Measurements from ENCODE around the gene SH3GL2.

The SH3GL2 gene

GRCh38 chr9:17658237-17658636, 79.4 kb downstream of the SH3GL2 start:
- no peak for DNase-seq (ENCODE audit: low read depth)

DNA sequence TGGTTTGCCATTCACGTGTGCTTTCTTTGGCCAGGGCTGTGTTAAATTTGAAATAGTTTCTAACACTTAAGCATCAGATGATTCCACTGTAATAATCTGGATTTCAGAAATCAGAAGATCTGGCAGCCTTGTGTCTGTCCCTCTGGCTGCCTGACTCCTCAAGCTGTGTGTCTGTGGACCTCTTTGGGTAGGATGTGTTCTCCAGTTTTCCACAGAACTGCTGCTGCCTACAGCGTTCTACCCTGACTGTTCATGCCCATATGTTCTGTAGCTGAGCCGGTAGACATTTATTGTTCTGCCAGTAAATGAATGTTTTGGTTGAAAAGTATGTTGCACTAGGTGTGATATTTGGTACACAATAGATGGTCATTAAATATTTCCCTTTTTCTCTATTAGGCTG, 81.3 kb downstream of the SH3GL2 start:
- no peak for DNase-seq (ENCODE audit: low read depth)

- DNase-seq (ENCODE audit: low read depth), result no peak
Measured at GRCh38 chr9:17665450-17665849, 86.6 kb downstream of the SH3GL2 start.

GRCh38 chr9:17669206-17669605, 90.3 kb downstream of the SH3GL2 start:
- no peak for DNase-seq (ENCODE audit: low read depth)

DNA sequence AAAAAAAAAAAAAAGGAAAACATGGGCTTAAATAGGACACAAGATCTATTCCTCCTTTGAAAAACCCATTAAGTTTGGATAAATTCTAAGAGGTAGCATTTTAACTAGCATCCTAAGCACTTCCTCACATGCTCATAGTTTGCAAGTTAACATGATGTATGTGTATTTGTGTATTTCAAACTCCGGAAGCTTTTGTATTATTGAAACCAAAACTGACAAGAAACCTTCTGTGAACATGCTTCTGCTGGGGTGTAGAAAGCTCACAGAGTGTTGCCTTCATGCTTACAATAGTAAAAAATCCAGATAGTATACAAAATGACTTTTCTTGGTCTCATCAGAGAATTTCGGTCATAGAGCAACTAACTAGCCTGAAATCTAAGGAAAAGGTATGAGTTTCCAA, 103.8 kb downstream of the SH3GL2 start:
- DNase-seq (ENCODE audit: low read depth), result no peak

GRCh38 chr9:17688834-17689233, 110.0 kb downstream of the SH3GL2 start:
- DNase-seq (ENCODE audit: low read depth), result no peak

GRCh38 chr9:17694336-17694735, 115.5 kb downstream of the SH3GL2 start:
- no peak for DNase-seq (ENCODE audit: low read depth)

DNA sequence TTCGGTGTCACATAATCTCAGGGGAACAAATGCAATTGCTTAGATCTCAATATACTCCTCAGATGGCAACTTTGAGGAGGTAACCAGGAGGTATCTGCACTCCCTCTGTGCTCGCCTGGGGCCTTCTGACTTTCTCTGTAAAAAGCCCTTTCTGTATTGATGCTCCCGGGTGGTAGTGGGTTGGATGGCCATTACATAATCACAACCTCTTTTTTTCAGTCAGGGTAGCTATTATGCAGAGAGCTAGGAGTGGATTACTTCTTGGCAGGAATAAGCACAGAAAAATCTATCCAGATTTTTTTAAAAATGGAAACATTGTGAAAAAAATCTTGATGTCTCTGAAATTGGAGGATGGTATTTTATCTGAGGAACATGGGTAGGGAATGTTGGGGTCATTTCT, 116.6 kb downstream of the SH3GL2 start:
- DNase-seq (ENCODE audit: low read depth), result no peak

DNA sequence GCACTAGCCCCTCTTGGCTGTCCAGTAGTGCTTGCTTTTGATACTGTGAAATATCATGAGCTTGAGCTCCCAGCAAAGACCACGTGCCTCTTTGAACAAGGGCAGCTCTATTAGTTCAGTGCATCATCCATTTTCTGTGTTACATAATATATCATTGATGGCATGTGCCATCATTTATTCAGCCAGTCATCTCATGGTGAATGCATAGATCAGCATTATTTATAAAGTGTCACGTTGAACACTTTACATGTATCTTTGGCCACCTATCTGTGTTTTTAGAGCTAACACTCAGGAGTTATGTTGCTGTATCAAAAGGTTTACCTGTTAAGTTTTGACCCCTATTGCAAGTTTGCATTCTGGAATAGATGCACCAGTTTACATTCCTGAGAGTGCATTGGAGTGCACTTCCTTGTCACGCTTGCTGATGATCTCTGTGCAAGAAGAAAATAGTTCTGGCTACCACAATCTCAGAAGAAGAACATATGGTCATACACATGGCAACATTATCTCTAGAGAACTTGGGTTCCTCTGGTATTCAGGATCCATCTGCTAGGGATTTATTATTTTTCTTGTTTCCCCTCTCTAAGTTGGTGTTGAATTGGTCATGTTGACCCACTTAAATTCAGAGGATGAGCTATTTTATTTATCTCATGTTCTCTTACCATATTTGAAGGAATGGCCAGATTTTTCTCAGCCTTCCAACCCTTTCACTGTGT, 120.9 kb downstream of the SH3GL2 start:
- DNase-seq (ENCODE audit: low read depth), result no peak

DNA sequence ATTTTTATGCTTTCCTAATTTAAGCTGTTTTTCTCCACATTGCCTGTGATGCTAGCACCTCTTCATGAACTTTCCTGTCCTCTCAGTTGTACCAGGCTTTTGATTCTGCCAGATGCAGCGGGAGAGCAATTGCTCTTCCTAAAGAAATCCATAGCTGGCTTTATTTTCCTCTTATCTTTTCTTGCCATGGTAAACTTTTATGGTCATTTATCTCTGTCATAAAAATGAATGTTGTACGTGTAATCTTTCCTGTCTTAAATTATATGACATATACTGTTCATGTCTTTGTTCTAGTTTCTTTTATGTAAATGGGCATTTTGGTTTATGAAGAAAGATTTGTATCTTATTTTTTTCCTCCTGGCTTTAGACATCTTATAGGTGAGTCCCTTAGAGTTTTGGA, 127.5 kb downstream of the SH3GL2 start:
- DNase-seq (ENCODE audit: low read depth), result no peak

GRCh38 chr9:17719053-17719452, 140.2 kb downstream of the SH3GL2 start:
- no peak for DNase-seq (ENCODE audit: low read depth)

GRCh38 chr9:17721954-17722353, 143.1 kb downstream of the SH3GL2 start:
- no peak for DNase-seq (ENCODE audit: low read depth)

GRCh38 chr9:17723656-17724055, 144.8 kb downstream of the SH3GL2 start:
- no peak for DNase-seq (ENCODE audit: low read depth)

- DNase-seq (ENCODE audit: low read depth), result no peak
Measured at GRCh38 chr9:17725399-17726010, 146.6 kb downstream of the SH3GL2 start.

GRCh38 chr9:17726298-17726697, 147.4 kb downstream of the SH3GL2 start:
- DNase-seq (ENCODE audit: low read depth), result no peak

- no peak for DNase-seq (ENCODE audit: low read depth)
Measured at GRCh38 chr9:17730899-17731298, 152.0 kb downstream of the SH3GL2 start.

DNA sequence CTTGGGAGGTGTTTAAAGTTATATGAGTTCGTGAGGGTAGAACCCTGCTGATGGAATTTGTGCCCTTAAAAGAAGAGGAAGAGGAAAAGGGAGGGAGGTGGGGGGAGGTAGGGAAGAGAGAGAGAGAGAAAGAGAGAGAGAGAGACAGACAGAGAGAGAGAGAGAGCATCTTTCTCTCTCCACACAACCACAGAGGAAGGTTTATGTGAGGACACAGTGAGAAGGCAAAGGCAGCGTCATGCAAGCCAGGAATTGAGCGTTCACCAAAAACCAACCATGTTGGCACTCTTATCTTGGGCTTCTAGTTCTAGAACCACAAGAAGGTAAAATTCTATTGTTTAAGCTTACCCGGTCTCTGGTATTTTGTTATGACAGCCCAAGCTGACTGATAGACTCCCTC, 152.4 kb downstream of the SH3GL2 start:
- DNase-seq (ENCODE audit: low read depth), result no peak

GRCh38 chr9:17734674-17735073, 155.8 kb downstream of the SH3GL2 start:
- no peak for DNase-seq (ENCODE audit: low read depth)

- no peak for DNase-seq (ENCODE audit: low read depth)
Measured at GRCh38 chr9:17735859-17736258, 157.0 kb downstream of the SH3GL2 start.

DNA sequence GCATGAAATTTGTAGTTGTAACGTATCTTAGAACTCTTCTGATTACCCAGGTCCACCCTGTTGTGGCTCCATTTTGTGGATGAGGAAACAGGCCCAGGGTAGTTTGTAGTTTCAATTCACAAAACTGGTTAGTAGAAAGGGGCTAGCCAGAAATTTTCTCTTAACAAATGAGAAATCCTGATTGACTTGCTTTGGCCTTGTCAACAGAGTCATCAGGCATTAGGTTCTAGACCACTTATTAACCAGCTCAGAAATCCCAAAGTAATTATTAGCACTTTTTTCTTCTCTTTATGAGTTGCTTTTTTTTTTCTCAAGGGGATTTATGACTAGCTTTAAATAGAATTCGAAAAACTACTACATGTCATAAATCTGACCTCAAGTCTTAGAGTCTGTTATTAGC, 160.2 kb downstream of the SH3GL2 start:
- DNase-seq (ENCODE audit: low read depth), result no peak

GRCh38 chr9:17739736-17740135, 160.9 kb downstream of the SH3GL2 start:
- no peak for DNase-seq (ENCODE audit: low read depth)

DNA sequence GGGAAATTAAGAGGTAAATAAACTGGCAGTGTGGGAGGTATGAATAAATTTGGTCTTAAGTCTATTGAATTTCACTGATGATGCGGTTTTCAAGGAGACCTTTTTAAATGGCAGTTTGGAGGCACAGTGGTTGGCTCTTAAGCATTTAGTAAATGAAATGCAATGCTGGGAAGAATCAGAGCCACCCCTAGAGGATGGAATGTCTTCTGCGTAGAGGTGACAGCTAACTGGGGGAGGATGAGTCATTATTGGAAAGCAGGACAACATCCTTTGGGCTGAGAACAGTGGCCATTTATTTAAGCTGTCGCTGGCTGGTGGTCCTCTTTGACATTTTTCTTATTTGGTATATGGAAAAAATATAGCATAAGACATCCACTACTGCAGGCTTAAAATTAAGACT, 163.2 kb downstream of the SH3GL2 start:
- no peak for DNase-seq (ENCODE audit: low read depth)

DNA sequence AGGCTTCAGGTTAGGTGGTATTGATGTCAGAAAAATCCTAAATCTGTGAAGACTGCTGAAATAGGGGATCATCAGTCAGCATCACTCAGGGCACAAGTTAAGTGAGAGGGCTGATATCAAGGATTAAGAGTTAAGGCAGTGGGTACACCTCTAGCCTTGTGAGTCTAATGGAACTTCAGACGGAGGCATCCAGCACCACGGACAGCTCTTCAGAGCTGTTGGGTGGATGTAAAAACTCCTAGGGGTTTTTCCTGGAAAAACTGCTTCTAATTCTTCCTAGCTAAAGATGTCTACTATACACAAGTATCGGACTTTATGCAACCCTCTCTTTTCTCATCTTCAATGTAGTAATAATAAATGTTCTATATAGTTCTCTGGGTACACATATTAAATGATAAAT, 165.9 kb downstream of the SH3GL2 start:
- DNase-seq (ENCODE audit: low read depth), result no peak

GRCh38 chr9:17750269-17750668, 171.4 kb downstream of the SH3GL2 start:
- no peak for DNase-seq (ENCODE audit: low read depth)
